Measurements from ENCODE around the gene PAGE2B.

DNA sequence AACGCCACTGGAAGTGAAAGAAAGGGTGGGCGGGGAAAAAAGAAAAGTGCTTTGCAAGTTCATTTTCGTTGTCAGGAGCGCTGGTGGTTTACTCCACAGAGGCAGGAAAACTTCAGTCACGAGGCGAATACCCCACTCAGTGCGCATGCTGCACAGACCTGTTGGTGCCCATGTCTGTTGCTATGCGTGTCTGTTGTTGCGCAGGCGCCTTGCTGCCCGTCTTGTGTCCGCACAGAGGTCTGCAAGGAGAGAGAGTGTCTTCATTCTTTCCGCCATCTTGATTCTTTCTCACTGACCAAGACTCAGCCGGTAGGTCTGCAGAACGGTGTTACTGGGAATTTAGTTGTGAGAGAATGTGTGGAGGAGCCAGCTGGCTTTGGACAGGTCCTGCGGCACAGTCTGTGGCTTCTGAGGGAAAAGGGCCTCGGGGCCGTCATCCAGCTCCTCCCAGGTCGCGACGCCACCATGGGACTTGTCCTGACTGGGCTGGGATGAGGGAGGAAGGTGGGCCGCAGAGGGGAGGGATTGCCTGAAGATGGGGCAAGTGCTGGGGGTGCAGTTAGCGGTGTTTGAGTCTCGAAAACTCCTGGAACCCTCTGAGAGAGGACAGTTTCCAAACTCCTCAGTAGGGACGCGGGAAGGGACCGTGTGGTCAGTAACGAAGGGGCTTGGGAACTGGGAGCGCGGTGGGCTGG is 14.1 kb downstream of the PAGE2B start, which contains the start of gene PAGE2:
- no peak for TF ChIP-seq POLR2A (IDR thresholded peaks at IDR 0.05; ENCODE audit: low read depth, low read length)
- TF ChIP-seq TAF1 (IDR thresholded peaks at IDR 0.05; ENCODE audit: low read depth, low read length): no peak
- no peak for TF ChIP-seq POLR2AphosphoS5 (IDR thresholded peaks at IDR 0.05; ENCODE audit: low read depth, low read length)
- no peak for TF ChIP-seq SPI1 (IDR thresholded peaks at IDR 0.05; ENCODE audit: low read depth, low read length)
